ENCODE measurements around the gene CD19.

The CD19 gene

DNA sequence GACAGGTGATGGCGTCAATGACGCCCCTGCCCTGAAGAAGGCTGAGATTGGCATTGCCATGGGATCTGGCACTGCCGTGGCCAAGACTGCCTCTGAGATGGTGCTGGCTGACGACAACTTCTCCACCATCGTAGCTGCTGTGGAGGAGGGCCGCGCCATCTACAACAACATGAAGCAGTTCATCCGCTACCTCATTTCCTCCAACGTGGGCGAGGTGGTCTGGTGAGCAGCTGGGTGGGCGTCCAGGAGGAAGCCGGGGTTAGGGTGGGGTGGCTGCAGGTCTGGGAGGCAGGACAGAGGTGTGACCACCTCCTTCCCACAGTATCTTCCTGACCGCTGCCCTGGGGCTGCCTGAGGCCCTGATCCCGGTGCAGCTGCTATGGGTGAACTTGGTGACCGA lies 29.9 kb upstream of the CD19 start:
- TF ChIP-seq TAF1 (IDR thresholded peaks at IDR 0.05; ENCODE audit: borderline replicate concordance, insufficient read depth, low read length) (no peak), FOXP2 (optimal IDR thresholded peaks at IDR 0.05; ENCODE audit: borderline replicate concordance, extremely low read depth, extremely low read length, insufficient read depth) (no peak), REST (IDR thresholded peaks at IDR 0.05; ENCODE audit: insufficient read depth in 1 of 2, low read depth in 2 of 2, low read length in 2 of 2) (no peak), SIN3A (IDR thresholded peaks at IDR 0.05; ENCODE audit: borderline replicate concordance, insufficient read depth, low read length) (no peak), POLR2AphosphoS5 (IDR thresholded peaks at IDR 0.05; ENCODE audit: low read depth, low read length) (no peak)

DNA sequence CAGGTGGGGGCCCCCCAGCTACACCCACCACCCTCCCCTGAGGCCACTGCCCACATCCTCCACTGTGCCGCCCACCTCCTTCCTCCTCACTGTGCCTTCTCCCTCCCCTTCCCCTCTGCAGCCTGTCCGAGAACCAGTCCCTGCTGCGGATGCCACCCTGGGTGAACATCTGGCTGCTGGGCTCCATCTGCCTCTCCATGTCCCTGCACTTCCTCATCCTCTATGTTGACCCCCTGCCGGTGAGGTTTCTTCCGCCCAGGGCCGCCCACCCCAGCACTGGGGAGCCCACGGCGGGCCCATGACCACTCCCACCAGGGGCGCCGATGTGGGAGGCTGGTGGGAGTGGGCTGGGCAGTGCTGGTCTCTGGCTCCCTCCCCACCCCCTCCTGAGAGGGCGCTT lies 28.9 kb upstream of the CD19 start:
- no peak for TF ChIP-seq FOXP2 (optimal IDR thresholded peaks at IDR 0.05; ENCODE audit: borderline replicate concordance, extremely low read depth, extremely low read length, insufficient read depth)
- TF ChIP-seq SIN3A (IDR thresholded peaks at IDR 0.05; ENCODE audit: borderline replicate concordance, insufficient read depth, low read length) = no peak
- TF ChIP-seq REST (IDR thresholded peaks at IDR 0.05; ENCODE audit: insufficient read depth in 1 of 2, low read depth in 2 of 2, low read length in 2 of 2) = no peak
- no peak for TF ChIP-seq POLR2AphosphoS5 (IDR thresholded peaks at IDR 0.05; ENCODE audit: low read depth, low read length)
- TF ChIP-seq TAF1 (IDR thresholded peaks at IDR 0.05; ENCODE audit: borderline replicate concordance, insufficient read depth, low read length) = no peak

- TF ChIP-seq REST (IDR thresholded peaks at IDR 0.05; ENCODE audit: insufficient read depth in 1 of 2, low read depth in 2 of 2, low read length in 2 of 2) (no peak), POLR2AphosphoS5 (IDR thresholded peaks at IDR 0.05; ENCODE audit: low read depth, low read length) (no peak)
Observed at GRCh38 chr16:28903344-28904042, 28.3 kb upstream of the CD19 start.

DNA sequence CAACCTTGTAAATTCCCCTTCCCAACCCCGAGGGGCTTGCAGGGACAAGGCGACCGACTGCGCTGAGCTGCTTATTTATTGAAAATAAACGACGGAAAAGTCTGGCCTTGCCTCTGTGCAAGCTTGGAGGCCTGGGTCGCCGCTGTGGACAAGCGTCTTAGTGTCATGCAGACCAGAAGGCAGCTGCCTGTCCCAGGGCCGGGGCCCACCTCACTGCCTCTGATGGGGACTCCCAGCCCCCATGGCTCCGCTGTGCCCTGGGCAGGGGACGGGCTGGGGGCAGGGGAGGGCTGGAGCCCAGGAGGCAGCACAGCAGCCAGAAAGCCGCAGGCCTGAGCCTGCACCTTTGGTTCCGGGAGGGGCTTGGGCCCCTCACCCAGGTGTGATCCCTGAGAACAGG lies 27.4 kb upstream of the CD19 start:
- TF ChIP-seq TAF1 (IDR thresholded peaks at IDR 0.05; ENCODE audit: borderline replicate concordance, insufficient read depth, low read length) (no peak), SIN3A (IDR thresholded peaks at IDR 0.05; ENCODE audit: borderline replicate concordance, insufficient read depth, low read length) (no peak), REST (IDR thresholded peaks at IDR 0.05; ENCODE audit: insufficient read depth in 1 of 2, low read depth in 2 of 2, low read length in 2 of 2) (no peak), FOXP2 (optimal IDR thresholded peaks at IDR 0.05; ENCODE audit: borderline replicate concordance, extremely low read depth, extremely low read length, insufficient read depth) (no peak), POLR2AphosphoS5 (IDR thresholded peaks at IDR 0.05; ENCODE audit: low read depth, low read length) (no peak)

- TF ChIP-seq REST (IDR thresholded peaks at IDR 0.05; ENCODE audit: insufficient read depth in 1 of 2, low read depth in 2 of 2, low read length in 2 of 2) = no peak
- no peak for TF ChIP-seq TAF1 (IDR thresholded peaks at IDR 0.05; ENCODE audit: borderline replicate concordance, insufficient read depth, low read length)
- TF ChIP-seq FOXP2 (optimal IDR thresholded peaks at IDR 0.05; ENCODE audit: borderline replicate concordance, extremely low read depth, extremely low read length, insufficient read depth) = no peak
- no peak for TF ChIP-seq SIN3A (IDR thresholded peaks at IDR 0.05; ENCODE audit: borderline replicate concordance, insufficient read depth, low read length)
- TF ChIP-seq POLR2AphosphoS5 (IDR thresholded peaks at IDR 0.05; ENCODE audit: low read depth, low read length) = no peak
Observed at GRCh38 chr16:28904828-28905227, 26.9 kb upstream of the CD19 start.
